Measurements from ENCODE around the gene L3MBTL4. TPM values are rescaled to one million over a fixed set of nuclear protein-coding genes. Genes with fewer than 3 reads are reported as not detected.

Gene L3MBTL4
- total and polyA plus RNA-seq, 8 donors = 2.5 to 15.1 (median 6.4) TPM

- Histone ChIP-seq H3K27ac (no peak overlapping the region), H3K27me3 (no peaks in the 10 kb centered on the region), H3K9me3 (no peaks in the 10 kb centered on the region), H3K4me3 (no peak overlapping the region), H3K36me3 (no peaks in the 10 kb centered on the region), H3K4me1 (no peaks in the 10 kb centered on the region)
- intact Hi-C loops (cut with DNase I) = no loop called here
- ATAC-seq = no peak
- WGBS, 2 donors = 89 to 93% methylated on average over 4 of the region's 4 CpGs
- no peak for FAIRE-seq
- TF ChIP-seq CTCF (IDR thresholded peaks at IDR 0.05) = no peak
- no peak for DNase-seq
These were observed 192.4 kb downstream of the L3MBTL4 start for GRCh38 chr18:6222271-6222670.

DNA sequence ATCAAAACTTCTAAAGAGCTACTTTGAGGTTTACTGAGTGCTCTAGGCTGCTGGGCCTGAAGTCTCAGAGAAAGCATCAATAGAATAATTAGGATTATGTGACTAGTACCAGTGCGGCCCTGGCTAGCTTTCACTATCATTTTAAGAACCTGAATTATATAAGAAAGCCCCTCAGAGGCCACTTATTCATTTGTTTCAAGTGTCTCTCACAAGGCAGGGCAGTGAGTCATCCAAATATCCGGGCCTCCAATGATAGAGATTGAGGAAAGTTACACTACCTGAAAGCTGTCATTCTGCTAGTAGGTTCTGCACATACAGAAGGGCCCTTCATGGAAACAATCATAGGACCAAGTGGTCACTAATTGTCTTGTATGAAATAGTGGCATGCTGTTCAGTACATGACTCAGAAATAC lies 193.1 kb downstream of the L3MBTL4 start:
- FAIRE-seq (no peak), ATAC-seq (no peak), DNase-seq (no peak)
- H3K27me3 ChIP-seq = no peaks in the 10 kb centered on the region
- H3K4me3 ChIP-seq = no peak overlapping the region
- H3K36me3 ChIP-seq = no peaks in the 10 kb centered on the region
- TF ChIP-seq CTCF (IDR thresholded peaks at IDR 0.05) = no peak
- H3K4me1 ChIP-seq = no peaks in the 10 kb centered on the region
- 79 to 85% methylated on average over 2 of the region's 2 CpGs for WGBS, 2 donors
- H3K27ac ChIP-seq = no peak overlapping the region
- H3K9me3 ChIP-seq = no peaks in the 10 kb centered on the region
- intact Hi-C loops (cut with DNase I) = no loop called here

- H3K9me3 ChIP-seq = no peaks in the 10 kb centered on the region
- H3K4me1 ChIP-seq = peaks cover 0 to 3% (median 0%) of the 10 kb centered on the region in 3 donors
- 85 to 88% methylated on average over 3 of the region's 3 CpGs for WGBS, 2 donors
- H3K4me3 ChIP-seq = no peak overlapping the region
- FAIRE-seq (no peak), DNase-seq (no peak), ATAC-seq (no peak)
- H3K36me3 ChIP-seq = no peaks in the 10 kb centered on the region
- intact Hi-C loops (cut with DNase I) = no loop called here
- no peak for TF ChIP-seq CTCF (IDR thresholded peaks at IDR 0.05)
- no peaks in the 10 kb centered on the region for H3K27me3 ChIP-seq
- no peak overlapping the region for H3K27ac ChIP-seq
These were observed 194.6 kb downstream of the L3MBTL4 start for GRCh38 chr18:6220129-6220528.

DNA sequence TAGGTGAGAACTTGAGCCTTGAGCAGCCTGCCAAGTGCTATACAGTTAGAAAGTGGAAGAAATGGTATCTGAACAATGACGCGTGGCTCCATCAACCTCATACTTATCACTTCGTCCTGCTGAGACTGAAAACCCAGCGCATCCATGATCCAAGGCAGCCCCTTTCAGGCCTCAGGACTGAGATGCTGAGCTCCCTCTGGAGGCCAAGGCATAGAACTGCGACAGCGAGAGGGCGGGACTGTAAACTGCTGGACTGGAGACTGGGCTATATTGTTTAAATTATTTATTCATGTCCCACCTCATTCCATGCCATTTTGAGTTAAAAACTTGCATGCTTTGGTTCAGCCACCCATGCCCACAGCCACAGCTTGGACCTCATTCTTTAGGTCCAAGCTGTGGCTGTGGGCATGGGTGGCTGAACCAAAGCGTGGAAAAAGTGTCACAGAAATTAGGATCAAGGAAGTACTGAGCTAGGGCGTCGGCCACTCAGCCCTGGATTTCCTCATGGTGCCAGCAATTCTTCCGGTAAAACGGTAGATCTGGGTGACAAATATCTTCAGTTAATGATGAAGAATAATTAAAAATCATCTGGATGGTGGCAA lies 195.5 kb downstream of the L3MBTL4 start:
- H3K4me1 ChIP-seq = peaks cover 0 to 3% (median 0%) of the 10 kb centered on the region in 3 donors

More for the DNA sequence above, 195.5 kb downstream of the L3MBTL4 start:
- intact Hi-C loops (cut with DNase I) = no loop called here
- peak in 1 of 6 donors; percentile 17 for DNase-seq
- no peaks in the 10 kb centered on the region for H3K27me3 ChIP-seq
- 69% methylated on average over 12 of the region's 12 CpGs for WGBS, 2 donors
- no peaks in the 10 kb centered on the region for H3K9me3 ChIP-seq
- H3K27ac ChIP-seq = no peak overlapping the region
- no peak for FAIRE-seq
- H3K4me3 ChIP-seq = no peak overlapping the region
- peak in 3 of 4 donors; percentile 39 to 70 (median 44) for ATAC-seq
- no peaks in the 10 kb centered on the region for H3K36me3 ChIP-seq
- peak; percentile 6 to 17 (median 14) for TF ChIP-seq CTCF (IDR thresholded peaks at IDR 0.05)
